GOT3 (cell line): ENCODE measurements around the gene FBXO21.
"Not testable (repeated sequence)": the region's sequence is repeated elsewhere in the genome, so short reads cannot be mapped to it uniquely, and the experiment has no call there.

Source experiments
- DNase-seq: peaks from one replicate; lab custom pipeline; 2025; ENCODE audit warnings: mixed read lengths; lab: John Stamatoyannopoulos, UW

The FBXO21 gene

GRCh38 chr12:117102800-117103181 is 87.5 kb downstream of the FBXO21 start:
- DNase-seq: no peak

DNA sequence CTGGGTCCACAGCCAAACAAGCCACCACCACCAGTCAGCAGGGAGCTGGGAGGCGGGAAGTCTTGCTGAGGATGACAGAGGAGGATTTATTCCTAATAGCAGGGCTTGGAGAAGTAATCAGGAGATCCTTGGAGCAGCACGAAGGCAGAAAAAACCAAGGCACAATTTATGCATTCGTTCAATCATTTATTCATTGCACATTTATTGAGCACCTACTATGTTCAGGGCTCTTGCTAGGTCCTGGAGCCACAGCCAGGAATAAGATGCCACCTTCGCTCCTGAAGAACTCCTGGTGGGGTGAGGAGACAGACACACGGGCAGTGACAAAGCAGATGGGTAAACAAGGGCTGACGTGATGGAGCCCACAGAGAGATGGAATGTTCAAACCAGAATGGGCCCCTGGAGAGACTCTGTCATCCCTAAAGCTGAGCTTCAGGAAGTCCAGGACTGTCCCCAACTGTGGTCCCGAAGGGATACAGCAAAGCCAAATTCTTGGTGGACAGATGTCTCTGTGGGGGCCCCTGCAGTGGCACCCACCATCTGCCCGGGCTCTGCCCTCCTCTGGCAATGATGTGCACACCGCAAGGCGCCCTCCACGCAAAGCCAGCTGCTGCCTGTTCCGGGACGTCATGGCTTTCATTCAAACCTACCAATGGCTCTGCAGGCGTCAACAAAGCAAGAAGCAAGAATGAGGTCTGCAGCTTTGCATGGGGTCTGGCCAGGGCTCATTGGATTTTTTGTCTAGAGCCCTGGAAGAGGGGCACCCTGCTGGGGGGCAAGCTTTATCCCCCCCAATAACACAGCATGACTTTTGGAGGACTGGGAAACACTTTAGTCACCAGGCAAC is 88.1 kb downstream of the FBXO21 start:
- no peak for DNase-seq

- no peak for DNase-seq
These were observed 89.2 kb downstream of the FBXO21 start for GRCh38 chr12:117100851-117101673.

DNA sequence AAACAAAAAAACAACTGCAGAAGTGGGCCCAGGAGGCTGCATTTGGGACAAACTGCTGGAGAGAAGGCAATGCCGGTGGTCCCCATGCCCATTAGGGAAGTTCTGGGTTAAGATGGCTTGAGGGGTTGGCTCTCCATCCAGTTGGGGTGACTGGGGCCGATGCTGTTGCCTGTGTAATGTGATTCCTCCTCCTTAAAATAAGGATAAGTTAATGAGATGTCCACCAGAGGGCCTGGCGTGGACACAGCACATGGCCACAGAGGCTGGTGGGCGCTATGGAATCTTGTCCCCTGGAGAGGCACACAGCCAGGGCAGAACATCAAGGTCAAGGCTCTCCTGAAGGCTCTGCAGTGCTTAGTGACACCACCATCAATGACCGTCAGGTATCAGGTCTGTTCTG is 90.0 kb downstream of the FBXO21 start:
- DNase-seq: no peak

- DNase-seq: no peak
These were observed 91.7 kb downstream of the FBXO21 start for GRCh38 chr12:117098361-117099217.

GRCh38 chr12:117098024-117098360 is 92.3 kb downstream of the FBXO21 start:
- DNase-seq: no peak

DNA sequence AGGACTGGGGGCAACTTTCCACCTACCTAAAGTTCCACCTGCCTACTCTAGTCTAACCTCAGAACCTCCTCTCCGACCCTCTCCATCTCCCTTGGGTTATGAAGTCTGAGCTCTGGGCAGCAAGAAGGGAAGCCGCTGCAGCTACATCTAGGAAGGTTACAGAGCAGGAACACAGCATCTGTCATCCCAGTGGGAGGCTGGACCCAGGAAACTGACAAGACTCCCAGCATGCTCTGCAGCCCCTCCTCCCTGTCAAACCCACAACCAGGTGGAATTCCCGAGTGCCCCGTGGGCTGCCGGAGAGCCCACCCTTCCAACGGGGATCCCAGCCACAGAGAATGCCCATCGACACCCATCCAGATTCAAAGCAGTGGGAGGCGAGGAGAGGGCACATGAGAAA is 93.1 kb downstream of the FBXO21 start:
- no peak for DNase-seq

DNA sequence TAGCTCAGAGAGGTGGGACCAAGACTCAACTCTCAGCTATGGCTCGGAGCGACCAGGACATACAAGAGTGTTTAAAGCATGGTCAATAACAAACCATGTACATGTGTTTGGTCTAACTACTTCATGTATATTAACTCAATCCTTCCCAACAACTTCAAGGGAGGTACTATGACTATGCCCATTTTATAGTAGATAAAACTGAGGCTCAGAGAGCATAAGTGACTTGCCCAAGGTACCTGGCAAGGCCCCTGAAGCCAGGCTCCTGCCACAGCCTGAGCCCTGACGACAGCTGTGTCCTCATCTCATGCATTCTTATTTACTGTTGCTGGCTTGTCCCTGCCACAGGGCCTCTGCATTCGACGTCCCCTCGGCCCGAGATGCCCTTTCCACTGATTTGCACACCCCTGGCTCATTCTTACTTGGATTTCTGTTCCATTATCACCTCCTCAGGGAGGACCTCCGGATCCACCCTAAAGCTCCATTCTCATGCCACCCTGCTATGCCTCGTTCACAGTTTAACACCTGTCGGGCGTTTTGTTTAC is 93.7 kb downstream of the FBXO21 start:
- no peak for DNase-seq

- not testable (repeated sequence) for DNase-seq
These were observed 95.1 kb downstream of the FBXO21 start for GRCh38 chr12:117095191-117095590.

GRCh38 chr12:117093918-117094630 is 96.2 kb downstream of the FBXO21 start:
- no peak for DNase-seq

DNA sequence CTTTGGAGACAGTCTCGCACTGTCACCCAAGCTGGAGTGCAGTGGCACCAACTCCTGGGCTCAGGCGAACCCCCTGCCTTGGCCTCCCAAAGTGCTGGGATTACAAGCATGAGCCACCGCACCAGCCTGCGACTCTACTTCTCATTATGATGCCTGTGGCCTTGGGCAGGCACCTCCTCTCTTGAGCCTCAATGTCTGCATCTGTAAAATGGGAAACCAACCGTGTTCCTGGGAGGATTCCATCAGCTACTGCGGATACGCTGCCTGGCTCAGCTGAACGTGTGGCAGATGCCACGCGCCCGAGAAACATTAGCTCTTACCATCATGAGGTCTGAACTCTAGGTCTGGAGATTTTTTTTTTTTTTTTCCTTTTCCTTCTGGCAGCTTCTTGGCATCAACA is 96.8 kb downstream of the FBXO21 start:
- no peak for DNase-seq

DNA sequence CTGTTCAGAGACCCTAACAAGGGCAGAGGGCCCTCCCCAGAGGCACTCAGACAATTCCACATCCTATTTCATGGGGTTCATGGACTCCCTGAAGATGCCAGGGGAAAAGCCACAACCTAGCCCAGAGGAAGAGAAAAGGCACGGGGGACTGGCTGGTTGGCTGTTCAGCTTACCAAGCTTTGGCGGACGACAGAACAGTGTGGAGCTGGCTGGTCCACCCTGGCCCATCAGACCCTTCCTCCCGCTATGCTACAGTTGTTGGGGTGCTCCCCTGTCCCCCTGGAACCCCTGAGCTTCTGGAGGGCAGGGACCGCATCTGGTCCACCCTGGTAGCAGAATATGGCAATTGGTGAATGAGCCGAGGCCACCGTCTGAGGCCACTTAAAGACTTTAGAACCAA is 97.4 kb downstream of the FBXO21 start:
- no peak for DNase-seq

DNA sequence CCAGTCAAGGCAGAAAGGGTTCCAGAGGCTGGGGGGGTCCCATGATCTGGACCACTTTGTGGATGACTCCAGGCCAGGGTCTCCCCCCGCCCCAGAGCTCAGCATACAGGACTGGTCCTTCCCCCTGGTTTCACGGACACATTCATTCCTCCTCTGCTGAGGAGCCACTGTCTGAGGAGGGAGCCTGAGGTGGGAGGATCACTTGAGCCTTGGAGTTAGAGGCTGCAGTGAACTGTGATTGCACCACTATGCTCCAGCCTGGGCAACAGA is 97.8 kb downstream of the FBXO21 start:
- DNase-seq: no peak
